K562 (cell line): Measurements from ENCODE around the gene ZBTB46. TPM values are rescaled to one million over a fixed set of nuclear protein-coding genes. Genes with fewer than 3 reads are reported as not detected.

Experiments used
- CREB5 ChIP-seq: fragments of 250-450 bp; sonication (Bioruptor Pico); IDR thresholded peaks from 2 replicates; pipeline ENCODE4 v1.5.0; 2020; ENCODE audit warnings: mild to moderate bottlenecking
- E2F5 ChIP-seq: sonication (generic); formaldehyde crosslinking; IDR thresholded peaks from 2 replicates; pipeline ENCODE4 v1.8.0; 2022; ENCODE audit warnings: mild to moderate bottlenecking, missing genetic modification reagents
- ETS1 ChIP-seq: conservative IDR thresholded peaks from 2 replicates; pipeline ENCODE4 v1.6.1; 2011; ENCODE audit warnings: low read depth, mild to moderate bottlenecking, low read length; ENCODE audit not compliant: control insufficient read depth
- FOXA3 ChIP-seq, 2 experiments: fragments of 450-650 bp in 1 of 2; sonication (generic) in 1 of 2; formaldehyde crosslinking; IDR thresholded peaks in 1 of 2; conservative IDR thresholded peaks in 1 of 2; 2 replicates each; pipeline versions ENCODE4 v1.4.0 to v1.8.0; 2020 to 2022; ENCODE audit warnings: mild to moderate bottlenecking in 2 of 2, missing genetic modification reagents in 1 of 2
- PCBP1 ChIP-seq: fragments of 200-400 bp; formaldehyde crosslinking; IDR thresholded peaks from 2 replicates; pipeline ENCODE4 v1.6.1; 2018; ENCODE audit warnings: mild to moderate bottlenecking, low read depth, low read length; ENCODE audit not compliant: poor library complexity, severe bottlenecking
- PRDM10 ChIP-seq: fragments of 450-650 bp; IDR thresholded peaks from 2 replicates; pipeline ENCODE4 v1.6.1; 2018; ENCODE audit not compliant: partially characterized antibody
- TAF15 ChIP-seq: fragments of 200-400 bp; formaldehyde crosslinking; IDR thresholded peaks from 2 replicates; pipeline ENCODE4 v1.6.1; 2017; ENCODE audit warnings: mild to moderate bottlenecking, low read depth, low read length, moderate library complexity
- UBTF ChIP-seq, 2 experiments: IDR thresholded peaks; 2 replicates each; pipeline ENCODE4 v1.6.1; 2012; ENCODE audit warnings: improper control_type of control experiment in 2 of 2, low read depth in 2 of 2, low read length in 2 of 2, borderline replicate concordance in 1 of 2
- ZBTB33 ChIP-seq: sonication (generic); formaldehyde crosslinking; IDR thresholded peaks from 2 replicates; pipeline ENCODE4 v1.8.1; 2023; ENCODE audit warnings: mild to moderate bottlenecking, missing genetic modification reagents
- ZKSCAN1 ChIP-seq: fragments of 150-350 bp; IDR thresholded peaks from 2 replicates; pipeline ENCODE4 v1.6.1; 2016; ENCODE audit warnings: low read depth, low read length
- ZNF23 ChIP-seq: fragments of 250-450 bp; sonication (Bioruptor Pico); IDR thresholded peaks from 2 replicates; pipeline ENCODE4 v1.4.0; 2020; ENCODE audit warnings: mild to moderate bottlenecking
- ZNF695 ChIP-seq: fragments of 450-650 bp; formaldehyde crosslinking; IDR thresholded peaks from 2 replicates; pipeline ENCODE4 v1.4.0; 2020; ENCODE audit warnings: mild to moderate bottlenecking, moderate library complexity
- ZNF780A ChIP-seq: fragments of 250-450 bp; sonication (Bioruptor Pico); IDR thresholded peaks from 2 replicates; pipeline ENCODE4 v1.5.0; 2021; ENCODE audit warnings: mild to moderate bottlenecking
- polyA plus RNA-seq, 8 experiments: library from polyadenylated mRNA; depleted of rRNA in 4 of 8; stranded (reverse) in 5 of 8; unstranded in 3 of 8; fragments of >200 nt; fragmentation: Nextera tagmentation in 2 of 8; fragmentation: Illumina TruSeq in 1 of 8; extraction: Ambion mirVana in 2 of 8; extraction: Trizol in 1 of 8; gene quantifications; 2 replicates each; pipeline versions ENCODE4 v1.2.1 to v1.2.3, GENCODE V29; 2011 to 2014; ENCODE audit warnings: inconsistent platforms in 1 of 8, missing spikeins in 1 of 8
- total RNA-seq, 7 experiments: library from RNA; depleted of rRNA in 6 of 7; stranded (reverse); fragments of >200 nt in 6 of 7; fragmentation: Illumina TruSeq in 2 of 7; extraction: Trizol in 2 of 7; gene quantifications; 2 replicates each; pipeline versions ENCODE4 v1.2.1 to v1.2.3, GENCODE V29; 2011 to 2021; ENCODE audit warnings: low replicate concordance in 1 of 7

Gene ZBTB46
- total and polyA plus RNA-seq, 9 of the 15 experiments (the other 6 are each of a cell fraction or from before 2014, with no cell fraction given), result 0.29 to 4.1 (median 1.1) TPM

GRCh38 chr20:63708301-63709148, 122.5 kb downstream of the ZBTB46 start (continued):
- TF ChIP-seq PCBP1 (no peak), E2F5 (no peak), ETS1 (no peak), ZNF780A (CRISPR knock-in tag) (no peak), PRDM10 (no peak), ZNF23 (CRISPR knock-in tag) (no peak), ZBTB33 (CRISPR knock-in tag) (peak; percentile 30; the same call in 1 of the 2 replicates), UBTF (IDR thresholded peaks at IDR 0.05; ENCODE audit: borderline replicate concordance in 1 of 2, low read depth in 2 of 2, low read length in 2 of 2) (no peak), TAF15 (no peak), FOXA3 (CRISPR knock-in tag; conservative IDR thresholded peaks at IDR 0.05 in 1 of 2, IDR thresholded peaks at IDR 0.05 in 1 of 2) (peak in 1 of 2 experiments; percentile 45; a peak in 1 of 4 replicates), ZNF695 (no peak), CREB5 (CRISPR knock-in tag) (no peak), ZKSCAN1 (peak; percentile 76; the same call in 1 of the 2 replicates)
